Activated naive CD4-positive, alpha-beta T cell (primary cell): ENCODE results near the gene DIPK1B.

Experiments
- DNase-seq, 4 experiments: peaks; one replicate each; lab custom pipeline; 2025; lab: John Stamatoyannopoulos, UW

The DIPK1B gene

GRCh38 chr9:136738960-136739359, 26.6 kb downstream of the DIPK1B start:
- no peak for DNase-seq

DNA sequence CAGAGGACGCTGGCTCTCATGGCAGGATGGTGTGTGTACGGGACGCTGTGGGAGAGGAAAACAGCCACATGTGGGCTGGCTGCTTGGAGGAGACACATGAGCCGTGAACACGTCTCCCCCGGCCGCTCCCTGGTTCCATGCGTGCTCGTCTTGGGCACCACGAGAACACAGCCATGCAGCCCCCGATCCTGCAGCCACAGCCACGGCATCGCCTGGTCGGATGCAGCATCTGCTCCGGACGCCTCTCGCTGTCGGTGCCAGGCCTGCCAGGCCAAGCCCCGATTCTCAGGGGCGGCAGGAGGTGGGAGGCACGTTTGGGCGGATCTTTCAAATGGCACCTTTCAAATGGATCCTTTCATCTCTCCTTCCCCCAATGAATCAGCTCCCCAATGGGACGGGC, 27.1 kb downstream of the DIPK1B start:
- no peak for DNase-seq

DNA sequence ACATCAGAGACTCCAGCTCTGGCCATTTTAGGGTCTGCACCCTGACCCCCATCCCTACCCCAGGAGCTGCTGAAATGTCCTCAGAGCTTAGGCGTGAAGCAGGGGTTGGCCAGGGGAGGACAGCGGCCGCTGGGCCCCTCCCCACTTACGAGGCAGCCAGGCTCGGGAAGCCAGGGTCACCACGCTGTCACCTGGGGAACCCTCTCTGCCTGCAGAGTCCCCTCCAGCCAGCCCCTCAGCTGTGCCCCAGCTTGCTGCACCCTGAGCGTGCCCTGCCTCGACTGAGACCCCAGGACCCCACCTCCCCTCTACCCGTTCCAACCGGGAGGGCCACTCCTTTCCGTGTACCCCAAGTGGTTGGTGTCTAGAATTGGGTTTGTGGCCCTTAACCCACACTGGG, 27.7 kb downstream of the DIPK1B start:
- DNase-seq: no peak

DNA sequence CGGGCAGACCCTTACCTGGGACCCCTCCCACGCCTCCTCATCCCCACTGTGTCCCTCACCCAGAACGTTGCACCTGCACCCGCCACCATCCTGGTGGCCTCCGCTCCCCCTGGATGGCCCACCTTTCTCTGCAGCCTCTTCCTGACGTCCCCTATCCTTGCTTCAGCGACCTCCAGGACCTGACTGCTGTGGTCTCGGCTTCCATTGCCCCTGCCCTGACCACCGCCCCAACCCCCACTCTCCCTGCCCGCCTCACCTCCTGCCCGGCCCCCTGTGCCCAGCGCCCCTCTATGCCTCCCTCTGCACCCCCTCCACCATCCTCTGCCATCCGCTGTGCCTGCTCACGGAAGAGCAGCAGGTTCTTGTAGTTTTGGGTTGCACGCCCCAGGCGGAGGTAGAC, 28.1 kb downstream of the DIPK1B start:
- no peak for DNase-seq

- DNase-seq: no peak
Measured at GRCh38 chr9:136740971-136741882, 28.9 kb downstream of the DIPK1B start.

DNA sequence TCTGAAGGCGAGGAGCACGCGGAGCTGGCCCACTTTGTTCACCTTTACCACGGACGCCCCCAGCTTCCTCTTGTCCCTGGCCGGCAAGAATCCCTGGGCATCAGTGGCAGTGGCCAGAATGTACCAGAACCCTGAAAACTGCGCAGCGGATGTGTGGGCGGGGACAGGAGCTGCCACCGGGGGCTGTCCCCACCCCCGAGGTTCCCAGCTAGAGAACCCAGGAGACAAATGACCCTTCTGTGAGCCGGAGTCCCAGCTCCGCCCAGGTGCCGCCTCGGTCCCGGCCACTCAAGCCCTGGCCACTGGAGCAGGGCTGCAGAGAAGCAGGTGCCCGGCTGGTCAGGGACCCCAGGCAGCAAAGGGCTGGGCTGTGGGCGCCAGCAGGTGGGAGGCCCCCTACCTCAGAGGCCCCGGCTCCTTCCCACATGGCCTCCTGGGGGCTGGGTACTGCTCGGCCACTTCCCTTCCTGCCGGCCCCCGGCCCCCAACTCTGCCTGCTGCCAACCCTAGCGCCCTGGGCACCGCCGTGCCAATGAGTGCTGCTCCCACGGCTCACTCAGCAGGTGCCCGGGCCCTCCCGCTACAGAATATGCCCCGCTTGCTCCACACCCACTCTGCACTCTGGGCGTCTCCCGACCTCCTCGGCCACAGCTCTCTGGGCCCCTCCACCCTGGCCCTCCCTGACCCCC, 29.7 kb downstream of the DIPK1B start:
- no peak for DNase-seq

DNA sequence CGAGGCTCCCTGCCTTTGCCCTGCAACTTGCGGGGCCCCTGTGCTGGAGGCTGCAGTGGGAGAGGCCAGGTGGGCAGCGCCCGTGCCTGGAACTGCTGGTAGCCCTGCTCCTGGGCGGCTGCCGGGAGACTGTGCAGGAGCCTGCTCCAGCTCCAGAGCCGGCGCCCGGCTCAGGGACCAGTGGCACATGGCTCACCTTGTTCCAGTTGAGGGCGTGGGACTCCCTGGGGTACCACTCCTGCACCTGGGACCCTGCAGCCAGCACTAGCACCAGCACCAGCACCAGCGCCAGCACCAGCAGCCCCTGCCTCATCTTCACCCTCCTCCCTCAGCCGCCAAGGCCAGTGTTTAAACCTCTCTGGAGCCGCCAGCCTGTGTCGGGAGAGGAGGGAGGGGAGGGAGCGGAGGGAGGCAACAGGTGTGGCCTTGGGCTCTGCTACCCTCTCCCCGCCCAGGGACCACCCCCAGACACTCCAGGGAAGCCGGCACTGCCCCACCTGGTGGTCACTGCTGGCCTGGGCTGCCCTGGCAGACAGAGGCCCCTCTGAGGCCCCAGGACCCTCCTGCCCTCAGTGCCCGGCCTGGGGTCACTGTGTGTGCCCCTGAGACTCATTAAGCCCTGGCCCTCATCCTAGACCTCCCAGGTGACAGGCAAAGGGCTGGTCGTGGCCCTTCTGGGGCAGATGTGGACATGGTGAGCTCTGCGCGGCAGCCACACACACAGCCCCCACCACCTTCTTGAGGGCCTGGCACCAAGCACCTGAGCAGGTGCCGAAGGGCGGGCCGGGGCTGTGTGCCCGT, 30.4 kb downstream of the DIPK1B start, which contains the start of gene LCN10:
Gene LCN10 (minus strand): TSS at position 350 of the 801 bp plus-strand sequence. CDS start 37 bp downstream, at position 313.
- no peak for DNase-seq

DNA sequence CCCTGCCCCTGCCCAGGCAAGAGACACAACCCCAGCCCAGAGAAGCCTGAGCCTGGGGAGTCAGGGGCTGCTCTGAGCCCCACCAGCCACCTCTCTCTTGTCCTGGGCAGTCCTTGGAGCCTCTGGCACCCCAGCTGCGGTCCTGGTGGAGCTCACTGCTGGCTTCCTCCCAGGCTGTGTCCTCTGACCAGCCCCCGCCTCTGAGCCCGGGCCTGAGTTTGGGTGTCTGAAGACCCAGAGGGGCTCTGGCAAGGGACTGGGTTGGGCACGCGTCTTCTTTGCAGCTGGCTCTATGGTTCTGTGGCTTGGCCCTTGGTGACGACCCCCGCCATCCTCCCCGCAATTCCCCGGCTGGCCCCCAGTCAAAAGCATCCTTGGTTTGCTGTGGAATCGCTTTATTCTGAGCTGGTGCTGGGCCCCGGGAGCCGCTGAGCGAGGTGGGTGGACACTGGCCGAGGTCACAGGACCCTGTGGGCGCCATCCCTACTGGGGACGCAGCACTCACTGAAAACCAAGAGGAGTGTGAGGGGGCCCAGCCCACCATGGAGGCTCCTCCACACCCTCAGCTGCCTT, 31.4 kb downstream of the DIPK1B start:
- DNase-seq: no peak

DNA sequence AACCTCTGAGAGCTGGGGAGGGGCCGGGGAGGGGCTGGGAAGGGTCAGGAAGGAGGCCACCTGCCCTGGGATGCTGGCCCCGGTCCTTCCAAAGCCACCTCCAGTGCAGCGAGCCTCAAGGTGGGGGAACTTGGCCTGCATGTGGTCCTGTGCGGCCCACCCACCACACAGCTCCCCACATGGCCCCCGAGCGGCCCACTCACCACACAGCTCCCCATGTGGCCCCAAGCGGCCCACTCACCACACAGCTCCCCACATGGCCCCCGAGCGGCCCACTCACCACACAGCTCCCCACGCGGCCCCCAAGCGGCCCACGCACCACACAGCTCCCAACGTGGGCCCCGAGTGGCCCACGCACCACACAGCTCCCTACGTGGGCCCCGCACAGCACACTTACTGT, 32.4 kb downstream of the DIPK1B start:
- DNase-seq: no peak

- DNase-seq: no peak
Measured at GRCh38 chr9:136745389-136746154, 33.2 kb downstream of the DIPK1B start.

DNA sequence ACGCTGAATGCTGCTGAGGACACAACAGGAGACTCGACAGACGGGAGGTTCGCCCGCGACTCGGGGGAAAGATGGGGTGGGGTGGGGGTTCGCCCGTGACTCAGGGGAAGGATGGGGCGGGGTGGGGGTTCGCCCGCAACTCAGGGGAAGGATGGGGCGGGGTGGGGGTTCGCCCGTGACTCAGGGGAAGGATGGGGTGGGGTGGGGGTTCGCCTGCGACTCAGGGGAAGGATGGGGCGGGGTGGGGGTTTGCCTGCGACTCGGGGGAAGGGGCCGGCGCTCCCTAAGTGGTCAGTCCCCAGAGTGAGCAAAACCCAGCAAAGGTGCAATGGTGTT, 33.8 kb downstream of the DIPK1B start:
- no peak for DNase-seq

- DNase-seq: no peak
Measured at GRCh38 chr9:136746621-136747020, 34.2 kb downstream of the DIPK1B start.

GRCh38 chr9:136747161-136748060, 35.0 kb downstream of the DIPK1B start:
- DNase-seq: no peak

GRCh38 chr9:136748201-136748600, 35.8 kb downstream of the DIPK1B start, which contains the start of gene LCN6:
Gene LCN6, minus strand, starts transcription at chr9:136748525. Its CDS starts 42 bp downstream, at chr9:136748483.
- no peak for DNase-seq

DNA sequence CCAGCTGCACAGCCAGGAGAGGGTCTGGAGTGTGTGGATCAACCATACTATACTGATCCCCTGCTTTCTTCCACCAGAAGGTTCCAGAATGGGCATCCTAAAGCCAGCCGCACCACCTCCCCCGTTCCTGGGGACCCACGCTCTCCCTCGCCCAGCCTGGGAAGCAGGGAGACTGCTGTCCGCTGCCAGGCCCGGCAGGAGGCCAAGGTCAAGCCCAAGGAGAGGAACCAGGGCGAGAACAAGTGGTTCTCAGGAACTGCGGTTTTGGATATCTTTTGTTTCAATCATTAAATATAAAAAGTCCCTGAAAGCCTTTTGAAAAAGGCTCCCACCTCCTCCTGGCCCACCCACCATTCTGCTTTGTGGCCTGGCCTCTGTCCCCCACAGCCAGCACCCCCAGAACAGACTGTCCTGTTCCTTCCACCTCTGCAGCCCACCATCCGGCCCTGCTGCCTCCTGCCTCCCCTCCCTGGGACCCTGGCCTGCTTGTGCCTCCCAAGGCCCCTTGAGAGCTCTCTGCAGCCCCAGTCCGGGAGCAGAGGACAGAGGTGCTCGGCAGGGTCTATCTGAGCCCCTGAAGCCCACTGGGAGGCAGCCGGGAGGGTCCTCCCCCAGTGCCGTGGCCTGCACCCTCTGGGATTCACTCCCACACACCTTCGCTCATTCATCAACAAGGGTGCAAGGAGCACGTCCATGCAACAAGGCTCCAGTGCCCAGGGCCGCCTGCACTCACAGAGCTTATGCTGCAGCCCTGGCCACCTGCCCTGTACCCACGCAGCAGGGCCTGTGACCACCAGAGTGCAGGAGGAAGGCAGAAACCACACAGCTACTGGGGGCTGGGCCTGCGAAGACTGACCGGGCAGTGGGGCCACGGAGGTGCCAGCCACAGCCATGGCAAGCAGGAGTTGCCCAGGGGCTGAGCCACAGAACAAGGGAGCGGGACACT, 36.6 kb downstream of the DIPK1B start:
- DNase-seq: no peak

- no peak for DNase-seq
Measured at GRCh38 chr9:136750526-136750925, 38.2 kb downstream of the DIPK1B start.

- no peak for DNase-seq
Measured at GRCh38 chr9:136751244-136751643, 38.9 kb downstream of the DIPK1B start.

DNA sequence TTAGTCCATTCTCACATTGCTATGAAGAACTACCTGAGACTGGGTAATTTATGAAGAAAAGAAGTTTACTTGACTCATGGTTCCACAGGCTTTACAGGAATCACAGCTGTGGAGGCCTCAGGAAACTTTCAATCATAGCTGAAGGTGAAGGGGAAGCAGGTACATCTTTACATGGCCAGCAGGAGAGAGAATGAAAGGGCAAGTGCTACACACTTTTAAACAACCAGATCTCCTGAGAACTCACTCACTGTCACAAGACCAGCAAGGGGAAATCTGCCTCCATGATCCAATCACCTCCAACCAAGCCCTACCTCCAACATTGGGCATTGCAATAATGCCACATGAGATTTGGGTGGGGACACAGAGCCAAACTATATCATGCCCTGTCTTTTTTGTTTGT, 39.4 kb downstream of the DIPK1B start:
- no peak for DNase-seq
